Measurements from ENCODE around the gene RAB3C.

RAB3C gene

GRCh38 chr5:58778888-58779287 lies 196.0 kb downstream of the RAB3C start:
- DNase-seq: no peak

DNA sequence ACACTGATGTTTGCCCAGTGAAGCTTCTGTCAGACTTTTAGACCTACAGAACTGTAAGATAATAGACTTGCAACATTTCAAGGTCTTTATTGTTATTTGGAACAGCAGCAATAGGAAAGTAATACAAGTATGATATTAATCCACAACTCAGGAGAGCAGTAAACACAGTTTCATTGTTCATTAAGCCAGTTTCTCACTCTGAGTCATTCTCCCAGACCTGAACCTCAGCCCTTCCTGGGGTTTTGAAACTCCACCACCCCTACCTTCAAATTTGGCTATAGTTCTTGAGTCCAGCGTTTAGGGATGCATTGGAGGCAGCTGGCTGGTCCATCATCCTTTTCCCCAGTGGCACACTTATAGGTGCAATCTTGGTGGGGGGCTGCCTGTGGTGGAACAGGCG lies 203.2 kb downstream of the RAB3C start:
- no peak for DNase-seq

GRCh38 chr5:58786711-58787303 lies 203.9 kb downstream of the RAB3C start:
- no peak for DNase-seq

GRCh38 chr5:58787987-58788386 lies 205.1 kb downstream of the RAB3C start:
- DNase-seq: no peak

DNA sequence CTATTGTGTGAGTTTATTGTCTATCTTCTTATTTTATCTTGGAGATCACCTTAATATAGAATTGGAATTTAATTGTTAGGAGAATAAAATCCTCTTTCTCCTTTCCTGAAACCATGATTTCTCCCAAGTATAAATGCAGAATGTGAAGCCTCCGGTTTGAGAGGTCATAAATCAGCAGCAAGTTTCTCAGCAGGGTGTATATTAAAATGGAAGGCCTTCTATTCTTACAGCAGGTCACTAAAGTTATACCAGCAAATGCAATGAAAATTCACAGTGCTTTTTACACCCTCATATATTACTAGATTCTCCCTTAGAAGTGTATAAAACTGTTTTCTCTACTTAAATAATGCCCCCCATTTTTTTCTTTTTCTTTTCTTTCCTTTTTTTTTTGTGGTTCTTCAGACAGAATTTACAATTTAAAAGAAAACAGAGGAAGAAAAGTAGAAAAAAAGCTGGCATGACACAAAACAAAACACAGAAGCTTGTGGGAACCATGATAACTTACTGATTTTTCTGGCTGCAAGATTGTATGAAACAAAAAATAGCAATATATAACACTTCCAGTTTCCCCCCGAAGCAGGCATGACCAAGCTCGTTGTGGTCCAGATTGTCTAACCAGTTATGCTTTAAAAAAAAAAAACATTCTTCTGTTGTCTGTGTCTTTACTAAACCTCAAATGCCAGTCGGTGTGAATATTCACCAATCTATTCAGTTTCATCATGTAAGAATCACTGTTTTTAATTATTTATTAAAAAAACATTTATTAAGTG lies 211.2 kb downstream of the RAB3C start:
- DNase-seq: no peak

DNA sequence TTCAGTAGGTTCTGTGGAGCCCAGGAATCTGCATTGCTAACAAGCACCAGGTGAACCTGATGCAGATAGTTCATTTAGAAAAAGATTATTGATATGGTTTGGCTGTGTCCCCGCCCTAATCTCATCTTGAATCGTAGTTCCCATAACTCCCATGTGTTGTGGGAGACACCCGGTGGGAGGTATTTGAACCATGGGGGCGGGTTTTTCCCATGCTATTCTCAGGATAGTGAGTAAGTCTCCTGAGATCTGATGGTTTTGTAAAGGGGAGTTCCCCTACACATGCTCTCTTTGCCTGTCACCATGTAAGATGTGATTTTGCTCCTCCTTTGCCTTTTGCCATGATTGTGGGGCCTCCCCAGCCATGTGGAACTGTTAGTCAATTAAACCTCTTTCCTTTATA lies 212.0 kb downstream of the RAB3C start:
- DNase-seq: no peak

GRCh38 chr5:58795327-58795726 lies 212.5 kb downstream of the RAB3C start:
- no peak for DNase-seq

DNA sequence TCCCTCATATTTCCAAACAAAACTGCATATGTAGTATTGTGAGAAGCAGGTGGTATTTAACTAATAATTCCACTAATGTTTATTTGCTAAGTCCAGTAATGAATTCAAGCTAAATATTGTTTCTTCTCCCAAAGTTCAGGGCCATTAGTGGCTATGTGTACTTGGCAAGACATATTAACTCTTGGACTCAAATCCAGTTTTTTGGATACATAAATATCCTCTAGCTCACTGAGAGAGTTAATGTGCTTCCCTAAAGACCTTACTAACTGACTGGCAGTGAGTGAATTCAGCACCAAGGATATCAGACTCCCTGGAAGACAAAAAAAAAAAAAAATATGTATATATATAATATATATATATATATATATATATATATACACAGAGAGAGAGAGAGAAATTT lies 214.1 kb downstream of the RAB3C start:
- DNase-seq: no peak

- no peak for DNase-seq
Measured at GRCh38 chr5:58800356-58800755, 217.5 kb downstream of the RAB3C start.

GRCh38 chr5:58800861-58801540 lies 218.1 kb downstream of the RAB3C start:
- DNase-seq: no peak

DNA sequence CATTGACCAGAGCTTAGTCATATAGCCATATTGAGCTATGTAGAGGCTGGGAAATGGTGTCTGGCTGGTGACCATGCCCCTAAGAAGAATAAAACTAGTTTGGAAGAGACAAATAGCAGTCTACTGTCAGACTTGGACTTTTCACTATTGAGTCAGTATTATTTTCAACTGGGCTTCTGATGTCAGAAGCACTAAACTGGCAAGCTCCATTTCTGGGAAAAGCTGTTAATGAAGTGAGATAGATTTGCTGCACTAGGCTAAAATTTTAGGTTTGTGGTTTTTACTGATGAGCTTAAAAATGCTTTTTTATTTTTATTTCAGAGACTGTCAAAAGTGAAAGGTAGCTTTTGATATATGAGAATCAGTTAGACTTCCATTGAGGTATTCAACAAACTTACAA lies 220.2 kb downstream of the RAB3C start:
- DNase-seq: no peak

GRCh38 chr5:58804291-58804690 lies 221.4 kb downstream of the RAB3C start:
- no peak for DNase-seq

DNA sequence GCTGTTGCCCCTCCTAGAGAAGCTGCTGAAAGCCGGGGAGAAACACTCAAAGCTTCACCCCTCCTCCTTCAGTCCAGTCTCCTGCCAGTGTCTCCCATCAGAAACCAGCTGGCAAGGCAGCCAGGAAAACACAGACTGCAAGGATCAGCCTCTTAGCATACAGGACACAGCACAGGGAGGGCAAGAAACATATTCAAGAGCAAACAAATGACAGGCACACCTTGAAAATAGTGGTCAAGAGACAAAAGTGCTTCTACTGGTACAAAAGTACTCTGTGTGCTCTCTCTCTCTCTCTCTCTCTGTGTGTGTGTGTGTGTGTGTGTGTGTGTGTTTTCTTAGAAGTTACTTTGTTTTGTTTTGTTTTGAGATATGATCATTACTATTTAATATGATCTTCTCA lies 227.2 kb downstream of the RAB3C start:
- no peak for DNase-seq

DNA sequence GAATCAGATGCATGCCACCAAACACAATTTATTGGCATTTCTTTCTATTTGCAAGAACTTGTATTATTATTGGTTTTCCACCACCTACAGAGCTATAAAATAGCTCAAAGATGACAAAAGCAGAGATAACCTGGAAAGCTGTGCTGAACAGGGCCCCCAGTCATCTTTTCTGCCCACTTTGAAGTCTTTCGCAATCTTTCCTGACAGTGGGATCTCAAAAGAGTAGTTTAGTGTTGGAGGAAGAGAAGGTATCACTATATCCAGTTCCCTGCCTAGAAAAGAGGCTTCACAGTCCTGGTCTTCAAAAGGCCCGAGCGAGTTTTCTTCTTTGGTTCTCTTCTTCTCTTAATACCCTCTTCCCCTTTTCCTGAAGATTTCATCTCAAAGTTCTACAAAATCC lies 231.0 kb downstream of the RAB3C start:
- no peak for DNase-seq

GRCh38 chr5:58816181-58816731 lies 233.4 kb downstream of the RAB3C start:
- no peak for DNase-seq

- DNase-seq: no peak
Measured at GRCh38 chr5:58818465-58818864, 235.6 kb downstream of the RAB3C start.

GRCh38 chr5:58825441-58825840 lies 242.6 kb downstream of the RAB3C start:
- DNase-seq: no peak

DNA sequence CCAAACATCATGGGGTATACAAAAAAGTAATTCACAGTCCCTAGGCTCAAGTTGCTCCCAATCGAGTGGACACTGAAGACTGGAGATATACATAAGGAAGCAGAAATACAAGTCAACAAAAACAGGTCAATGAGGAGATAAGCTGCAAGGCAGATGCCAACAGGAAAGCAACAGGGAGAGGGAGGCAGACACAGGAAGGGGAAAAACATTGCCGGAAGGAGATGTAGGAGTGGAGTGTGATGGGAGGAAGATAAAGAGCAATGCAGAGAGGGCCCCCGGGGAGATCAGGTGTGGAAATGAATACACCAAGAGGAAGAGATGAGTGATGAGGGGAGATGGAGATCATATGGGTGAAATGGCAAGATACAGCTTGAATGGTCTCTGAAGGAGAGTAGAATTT lies 243.0 kb downstream of the RAB3C start:
- DNase-seq: no peak

DNA sequence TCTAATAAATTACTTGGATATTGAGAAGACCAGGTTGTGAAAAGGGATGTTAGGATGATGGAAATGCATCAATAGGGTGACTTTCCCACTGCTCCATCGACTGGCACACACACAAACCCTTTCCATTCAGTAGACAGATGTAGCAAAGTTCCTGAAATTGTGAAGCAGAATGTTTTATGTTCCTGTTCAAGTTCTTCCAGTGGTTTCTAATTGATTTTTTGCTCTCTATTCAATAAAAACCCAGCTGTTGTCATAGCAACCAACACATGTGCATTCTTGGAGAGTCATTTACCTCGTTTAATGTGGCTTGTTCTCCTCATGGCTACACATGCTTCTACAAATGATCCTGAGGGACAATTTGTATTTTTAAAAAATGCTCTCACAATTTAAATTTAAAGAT lies 244.6 kb downstream of the RAB3C start:
- DNase-seq: no peak

- no peak for DNase-seq
Measured at GRCh38 chr5:58828258-58828657, 245.4 kb downstream of the RAB3C start.

DNA sequence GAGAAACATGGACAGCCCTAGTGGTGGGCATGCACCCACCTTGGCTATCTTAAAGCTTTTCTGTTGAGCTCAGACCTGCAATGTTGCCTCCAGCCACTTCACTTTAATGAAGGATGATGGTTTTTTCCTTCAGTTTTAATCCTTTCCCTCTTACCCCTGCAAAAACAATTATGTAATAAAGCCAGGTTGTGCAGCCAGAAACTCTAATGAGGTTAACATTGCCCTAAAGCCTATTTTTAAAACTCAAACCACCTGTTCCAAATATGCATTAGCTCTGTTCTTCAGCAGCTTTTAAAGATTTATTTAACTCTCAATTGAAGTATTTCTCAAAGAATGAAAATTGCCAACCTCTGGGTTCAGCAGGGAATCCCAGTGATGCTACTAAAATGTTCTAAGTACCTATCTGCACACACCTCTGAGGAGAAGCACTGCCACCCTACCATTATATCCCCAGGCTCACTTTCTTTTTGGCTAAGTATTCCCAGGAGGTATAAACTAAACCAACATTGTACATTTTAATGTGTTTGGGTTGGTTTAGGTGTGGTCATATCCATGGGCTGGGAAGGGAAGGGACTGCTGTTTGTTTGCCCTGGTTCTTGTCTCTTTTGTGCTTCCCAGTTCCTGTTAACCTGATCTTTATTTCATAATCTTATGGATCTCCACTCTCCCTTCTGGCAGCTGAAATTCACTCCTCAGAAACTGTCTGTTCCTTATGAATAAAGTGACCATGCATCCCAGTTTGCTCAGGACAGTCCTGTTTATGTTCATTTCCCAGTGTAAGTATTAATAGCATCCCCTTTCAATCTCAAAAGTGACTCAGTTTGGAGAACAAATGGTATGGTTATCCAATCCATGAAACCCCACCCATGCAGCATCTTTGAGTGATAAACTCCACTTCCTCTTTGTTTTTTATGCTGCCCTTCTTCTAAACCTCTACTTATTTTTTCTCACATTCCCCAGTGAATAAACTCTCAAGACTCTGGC lies 251.7 kb downstream of the RAB3C start:
- no peak for DNase-seq

DNA sequence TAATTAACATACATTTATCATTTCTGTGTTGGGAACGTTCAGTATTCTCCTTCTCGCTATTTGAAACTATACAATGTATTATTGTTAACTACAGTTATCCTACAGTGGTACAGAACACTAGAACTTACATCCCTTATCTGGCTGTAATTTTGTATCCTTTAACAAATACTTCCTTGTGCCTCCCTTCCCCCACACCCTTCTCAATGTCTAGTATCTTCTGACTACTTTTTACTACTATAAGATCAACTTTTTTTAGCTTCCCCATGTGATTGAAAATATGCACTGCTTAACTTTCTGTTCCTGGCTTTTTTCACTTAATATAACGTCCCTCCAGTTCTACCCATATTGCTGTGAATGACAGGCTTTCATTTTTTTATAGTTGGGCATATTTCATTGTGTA lies 253.5 kb downstream of the RAB3C start:
- no peak for DNase-seq

DNA sequence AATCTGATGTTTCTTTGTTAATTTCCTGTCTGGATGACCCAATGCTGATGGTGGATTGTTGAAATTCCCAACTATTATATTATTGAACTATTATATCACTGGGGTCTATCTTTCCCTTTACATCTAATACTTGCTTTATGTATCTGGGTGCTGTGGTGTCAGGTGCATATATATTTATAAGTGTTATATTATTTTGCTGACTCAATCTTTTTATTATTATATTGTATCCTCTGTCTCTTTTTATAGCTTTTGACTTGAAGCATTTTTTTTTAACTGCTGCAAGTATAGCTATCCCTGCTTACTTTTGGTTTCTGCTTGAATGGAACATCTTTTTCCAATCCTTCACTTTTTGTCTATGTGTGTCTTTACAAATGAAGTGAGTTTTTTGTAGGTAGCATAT lies 255.9 kb downstream of the RAB3C start:
- DNase-seq: no peak

All from activated CD4-positive, alpha-beta T cell treated with anti-CD3 and anti-CD28 coated beads, Interleukin-2, amount 50 U/mL, for 1 hour (primary cell).